ENCODE measurements around the gene SYT6. TPM values are rescaled to one million over a fixed set of nuclear protein-coding genes. Genes with fewer than 3 reads are reported as not detected.

SYT6 gene
- total RNA-seq, 1 donor from 2014 or later, result 0.08 TPM

DNA sequence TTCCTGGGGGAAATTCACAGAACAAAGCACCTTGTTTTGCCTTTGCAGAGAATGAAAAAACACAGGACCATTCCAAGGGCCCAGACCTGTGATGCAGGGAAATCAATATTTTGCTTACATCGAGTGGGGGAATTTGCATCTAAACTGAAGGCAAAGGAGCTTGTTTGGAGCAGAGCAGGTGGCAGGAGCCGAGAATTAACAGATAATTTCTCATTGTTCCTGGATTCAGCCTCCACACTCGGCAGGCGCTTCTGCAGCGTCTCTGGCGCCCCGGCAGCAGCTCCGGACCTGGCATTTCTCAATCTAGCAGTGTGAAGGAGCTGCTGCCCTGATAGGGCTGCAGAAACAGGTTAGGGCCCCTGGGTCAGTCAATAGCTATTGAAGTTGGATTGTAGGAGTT is 2.0 kb upstream of the SYT6 start:
- DNase-seq (ENCODE audit: low spot score) (no peak), ATAC-seq (no peak)

- ATAC-seq (no peak), DNase-seq (ENCODE audit: low spot score) (no peak)
Observed at GRCh38 chr1:114154963-114155322, 1.3 kb upstream of the SYT6 start.

DNA sequence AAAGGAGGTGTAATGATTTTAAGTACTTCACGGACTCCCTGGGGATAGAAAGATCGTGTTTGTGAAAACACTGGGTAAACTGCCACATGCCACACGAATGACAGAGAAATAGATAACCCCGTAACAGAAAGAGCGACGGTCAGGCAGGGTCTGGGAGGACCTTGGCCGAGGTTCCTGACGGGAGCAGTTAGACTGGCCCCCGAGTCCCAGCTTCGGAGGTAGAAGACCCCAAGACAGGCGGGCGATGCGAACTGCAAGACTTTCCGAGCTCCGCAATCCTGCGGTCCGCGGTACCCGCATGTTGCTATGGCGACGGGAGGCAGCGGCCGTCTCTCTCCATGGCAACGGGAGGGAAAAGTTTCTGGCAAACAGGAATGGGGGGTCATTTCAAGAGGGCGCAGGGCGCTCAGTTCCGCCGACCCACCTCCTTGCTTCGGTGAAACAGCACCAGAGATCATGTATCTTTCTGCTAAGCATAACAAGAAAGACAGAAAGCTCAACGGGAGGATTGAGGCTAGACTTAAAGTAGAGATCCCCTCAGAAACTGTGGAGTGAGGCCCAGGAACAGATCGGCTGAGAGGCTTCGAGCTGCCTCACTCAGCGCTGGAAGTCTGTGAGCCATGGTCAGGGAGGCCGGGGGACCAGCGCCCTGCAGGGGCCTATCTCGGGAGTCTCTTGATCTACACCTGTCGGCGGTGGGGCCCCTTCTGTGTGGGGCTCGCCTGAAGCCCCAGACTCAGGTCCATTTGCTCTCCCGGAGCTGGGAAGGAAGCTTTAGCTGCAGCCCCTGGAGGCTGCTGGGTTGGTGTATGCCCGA is 685 bp upstream of the SYT6 start:
- no peak for DNase-seq (ENCODE audit: low spot score)
- no peak for ATAC-seq

DNA sequence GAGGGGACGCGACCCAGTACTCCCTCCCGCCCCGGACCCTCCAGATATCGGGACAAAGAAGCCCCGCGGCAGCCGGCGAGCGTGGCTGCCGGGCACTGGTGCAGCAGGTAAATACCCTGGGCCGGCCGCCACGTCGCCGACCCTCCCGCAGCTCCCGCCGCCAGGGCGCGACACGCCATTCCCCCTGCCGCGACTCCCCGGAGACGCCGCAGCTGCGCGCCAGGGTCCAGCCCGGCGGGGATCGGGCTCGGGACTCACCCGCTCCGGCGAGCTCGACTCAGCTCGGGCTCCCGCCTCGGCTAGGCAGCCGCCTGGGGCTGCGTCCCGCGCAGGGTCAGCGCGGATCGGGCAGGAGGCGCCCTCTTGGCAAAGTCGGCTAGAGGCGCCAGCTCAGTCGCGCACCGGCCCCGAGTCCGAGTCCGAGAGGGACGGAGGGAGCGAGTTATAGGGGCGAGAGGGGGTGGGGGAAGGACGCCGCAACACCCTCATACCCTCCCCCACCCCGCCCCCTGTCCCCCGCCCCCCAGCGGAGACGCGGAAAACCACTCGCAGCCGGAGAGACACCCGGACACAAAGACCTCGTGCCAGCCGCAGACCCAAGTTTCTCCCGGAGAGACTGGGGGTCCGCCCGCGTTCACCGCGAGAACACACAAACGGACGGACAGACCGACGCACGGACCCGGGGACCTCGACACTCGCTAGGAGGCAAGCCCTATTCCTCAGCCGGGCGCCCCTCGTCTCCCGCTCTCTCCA is 985 bp downstream of the SYT6 start:
- DNase-seq (ENCODE audit: low spot score), result peak; percentile 56
- ATAC-seq, result peak; percentile 91

- no peak for DNase-seq (ENCODE audit: low spot score)
- no peak for ATAC-seq
Observed at GRCh38 chr1:114152089-114152507, 1.6 kb downstream of the SYT6 start.

GRCh38 chr1:114150016-114150415 is 3.7 kb downstream of the SYT6 start:
- ATAC-seq, result no peak
- DNase-seq (ENCODE audit: low spot score), result no peak

DNA sequence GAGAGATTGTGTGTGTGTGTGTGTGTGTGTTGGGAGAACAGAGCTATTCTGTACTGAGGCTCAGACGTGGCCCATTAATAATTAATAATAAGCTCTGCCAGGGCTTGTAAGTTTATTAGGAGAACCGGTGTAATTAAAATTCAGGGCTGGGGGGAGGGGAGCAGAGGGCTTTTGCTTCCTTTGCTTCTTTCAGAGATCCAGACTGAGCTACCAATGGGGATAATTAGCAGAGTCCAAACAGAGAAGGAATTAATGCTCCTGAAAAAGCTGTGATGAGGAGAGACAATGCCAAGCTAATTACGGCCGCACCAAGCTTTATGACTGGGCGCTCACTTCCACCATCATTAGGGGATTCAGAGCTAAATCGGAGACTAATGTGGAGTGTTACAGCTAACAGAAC is 4.5 kb downstream of the SYT6 start:
- DNase-seq (ENCODE audit: low spot score), result no peak
- ATAC-seq, result no peak

GRCh38 chr1:114145504-114146151 is 8.0 kb downstream of the SYT6 start:
- ATAC-seq, result no peak
- no peak for DNase-seq (ENCODE audit: low spot score)

DNA sequence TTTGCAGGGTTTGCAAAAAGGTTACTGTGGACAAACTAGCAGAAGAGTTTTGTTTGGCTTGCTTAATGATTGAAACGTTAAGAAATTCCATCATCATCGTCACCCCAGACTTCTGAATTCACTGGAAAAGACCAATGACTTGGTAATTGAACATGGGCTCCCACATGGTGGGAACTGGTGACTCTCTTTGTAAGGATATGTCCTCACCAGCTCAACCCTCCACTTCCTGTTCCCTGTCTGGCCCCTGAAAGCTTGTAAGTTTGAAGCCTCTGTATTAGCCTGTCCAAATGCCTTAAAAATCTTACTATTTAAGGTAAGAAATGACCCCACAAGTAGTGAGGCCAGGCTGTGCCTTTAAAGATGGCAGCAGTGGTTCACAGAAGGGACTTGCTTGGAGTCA is 9.7 kb downstream of the SYT6 start:
- ATAC-seq (no peak), DNase-seq (ENCODE audit: low spot score) (no peak)

GRCh38 chr1:114139540-114139939 is 14.1 kb downstream of the SYT6 start:
- DNase-seq (ENCODE audit: low spot score), result no peak
- no peak for ATAC-seq

GRCh38 chr1:114137497-114137896 is 16.2 kb downstream of the SYT6 start:
- DNase-seq (ENCODE audit: low spot score) (no peak), ATAC-seq (no peak)

- DNase-seq (ENCODE audit: low spot score), result no peak
- no peak for ATAC-seq
Observed at GRCh38 chr1:114135786-114136185, 17.9 kb downstream of the SYT6 start.

DNA sequence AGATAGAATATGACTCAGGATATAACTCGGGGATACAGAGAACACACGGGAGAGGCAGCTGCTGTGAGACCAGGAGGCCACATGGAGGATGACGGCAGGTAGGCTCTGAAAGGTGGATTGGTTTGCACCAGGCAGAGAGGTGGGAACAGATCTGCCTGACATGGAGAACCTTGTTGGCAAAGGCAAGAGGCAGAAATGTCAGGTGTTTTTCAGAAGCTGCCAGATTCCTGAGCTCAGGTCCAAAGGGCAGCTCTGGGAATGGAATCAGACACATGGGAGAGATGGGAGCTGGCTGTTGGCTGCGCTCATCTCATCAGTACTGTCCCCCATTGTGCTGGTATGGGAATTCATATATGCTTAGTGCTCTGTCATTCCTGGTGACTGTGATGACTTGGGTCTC is 19.2 kb downstream of the SYT6 start:
- peak; percentile 91 for ATAC-seq
- DNase-seq (ENCODE audit: low spot score), result peak; percentile 55

DNA sequence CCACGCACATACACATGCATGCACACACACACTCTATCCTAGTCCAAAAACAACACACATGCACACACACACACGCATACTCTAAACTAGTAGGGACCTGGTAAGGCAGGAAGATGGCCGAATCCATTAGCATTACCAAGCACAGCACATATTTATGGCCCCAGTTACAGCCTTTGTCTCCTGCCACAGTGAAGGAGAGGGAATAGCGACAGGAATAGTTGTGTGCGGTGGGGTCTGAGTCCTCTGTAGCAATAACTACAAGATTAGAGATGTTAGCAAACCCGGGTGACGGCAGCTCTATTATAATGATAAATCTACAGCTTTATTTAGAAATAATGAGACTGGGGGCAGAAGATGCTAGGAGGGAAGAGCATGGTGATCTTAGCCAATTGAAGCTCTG is 20.5 kb downstream of the SYT6 start:
- DNase-seq (ENCODE audit: low spot score) (no peak), ATAC-seq (no peak)

DNA sequence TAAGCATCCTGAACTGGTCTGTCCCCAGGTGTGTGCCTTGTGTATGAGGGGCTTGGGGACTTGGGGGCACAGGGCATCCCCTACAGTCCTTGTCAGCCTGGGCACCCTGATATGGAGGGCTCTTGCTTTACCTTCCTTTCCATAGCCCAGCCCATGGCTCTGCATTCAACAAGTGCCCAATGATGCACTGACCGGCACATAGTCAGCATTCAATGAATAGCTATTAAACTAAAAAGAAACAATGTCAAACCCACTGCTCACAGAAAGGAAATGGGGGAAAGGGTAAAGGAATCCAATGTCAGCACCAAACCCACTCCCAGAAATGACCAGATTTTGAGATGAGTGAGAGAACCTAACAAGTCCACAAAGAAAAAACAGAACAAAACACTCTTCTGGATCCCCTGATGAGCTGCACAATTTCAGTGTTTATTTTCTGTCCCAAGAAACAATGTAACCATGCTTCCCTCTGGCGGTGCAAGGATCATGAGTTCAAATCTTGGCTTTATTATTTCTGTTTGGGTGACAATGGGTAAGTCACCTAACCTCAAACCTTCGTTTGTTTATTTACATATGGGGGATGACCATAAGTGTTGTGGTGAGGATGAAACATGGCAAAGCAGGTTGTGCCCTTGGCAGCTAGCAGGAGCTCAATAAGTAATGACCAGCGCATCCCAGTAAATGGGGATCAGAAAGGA is 22.0 kb downstream of the SYT6 start:
- ATAC-seq (no peak), DNase-seq (ENCODE audit: low spot score) (no peak)

DNA sequence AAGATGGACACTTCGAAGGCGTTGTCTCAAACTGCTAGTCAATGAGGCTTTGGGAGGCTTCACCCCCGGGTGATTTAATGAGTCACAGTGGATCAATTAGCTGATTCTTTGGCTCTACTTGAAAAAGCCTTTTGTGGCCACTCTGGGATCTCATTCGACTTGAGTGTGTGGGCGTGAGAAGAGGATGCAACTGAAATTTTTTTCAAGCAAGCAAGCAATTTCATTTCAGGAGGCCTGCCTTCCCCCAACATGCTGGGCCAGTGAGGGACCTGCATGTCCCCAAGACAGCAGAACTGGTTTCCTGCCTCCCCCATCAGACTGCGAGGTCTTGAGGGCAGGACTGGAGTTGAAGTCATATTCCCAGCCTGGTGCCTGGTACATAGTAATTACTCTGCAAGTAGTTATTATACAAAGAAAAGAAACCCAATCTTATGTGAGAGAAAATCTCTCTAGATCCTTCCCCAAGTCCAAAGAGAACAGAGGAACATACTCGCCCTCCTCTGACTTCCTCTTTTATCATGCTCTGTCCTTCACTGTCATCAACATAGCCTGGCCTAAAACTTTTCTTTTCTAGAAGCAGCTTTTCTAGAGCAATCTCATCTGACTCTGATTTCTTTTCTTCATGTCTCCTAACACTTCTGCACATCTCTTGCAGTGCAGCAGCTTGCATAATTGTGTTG is 22.7 kb downstream of the SYT6 start:
- ATAC-seq (no peak), DNase-seq (ENCODE audit: low spot score) (no peak)

- ATAC-seq (no peak), DNase-seq (ENCODE audit: low spot score) (no peak)
Observed at GRCh38 chr1:114130213-114130612, 23.5 kb downstream of the SYT6 start.

- ATAC-seq, result no peak
- no peak for DNase-seq (ENCODE audit: low spot score)
Observed at GRCh38 chr1:114128293-114128692, 25.4 kb downstream of the SYT6 start.

DNA sequence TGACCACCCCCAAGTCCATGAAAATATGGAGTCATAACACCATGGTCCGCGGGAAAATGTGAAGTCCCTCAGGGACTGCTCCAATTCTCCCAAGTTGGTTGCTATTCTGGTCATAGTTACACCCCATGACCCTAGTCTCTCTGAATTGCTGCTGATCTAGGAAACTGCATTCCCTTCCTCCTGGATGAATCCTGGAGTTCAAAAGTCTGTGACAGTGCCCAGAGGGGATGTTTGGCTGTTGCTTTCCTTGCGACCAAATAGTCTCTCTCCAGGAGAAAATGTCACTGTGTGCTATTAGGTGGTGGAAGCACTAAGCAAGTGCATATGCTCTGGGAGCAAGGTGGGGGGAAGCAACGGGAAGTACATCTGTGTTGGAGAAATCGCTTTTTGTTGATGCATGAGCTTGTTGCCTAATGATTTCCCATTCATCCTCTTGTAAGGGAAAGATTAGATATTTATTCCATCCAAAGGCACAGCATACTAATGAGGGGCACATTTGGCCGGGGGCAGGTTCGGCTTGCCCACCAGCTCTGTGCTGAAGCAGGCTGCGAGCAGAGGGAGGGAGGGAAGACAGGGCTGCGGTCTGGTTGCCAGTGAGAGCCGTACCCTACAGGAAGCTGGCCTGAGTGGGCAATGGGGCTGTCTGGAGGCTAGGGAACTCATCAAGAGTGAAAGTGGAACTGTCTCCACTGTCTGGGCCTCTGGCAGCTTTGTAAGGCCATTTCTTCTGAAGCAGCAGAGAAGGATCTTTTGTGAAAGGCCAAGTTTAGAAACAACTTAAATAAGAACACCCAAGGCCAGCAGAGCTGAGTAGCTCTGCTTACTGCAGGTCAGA is 27.2 kb downstream of the SYT6 start:
- ATAC-seq (peak; percentile 50), DNase-seq (ENCODE audit: low spot score) (no peak)

- DNase-seq (ENCODE audit: low spot score) (no peak), ATAC-seq (no peak)
Observed at GRCh38 chr1:114124644-114125043, 29.0 kb downstream of the SYT6 start.
